Suppressor macrophage (primary cell): ENCODE results near the gene CLMP.
"Not testable (repeated sequence)": the region's sequence is repeated elsewhere in the genome, so short reads cannot be mapped to it uniquely, and the experiment has no call there.

Experiments
- DNase-seq, 4 experiments: peaks; one replicate each; pipeline ENCODE4 v3.0.0-alpha.2; 2020 to 2022

Gene CLMP

GRCh38 chr11:123082977-123083376 lies 112.1 kb downstream of the CLMP start:
- no peak for DNase-seq

GRCh38 chr11:123080015-123080414 lies 115.0 kb downstream of the CLMP start:
- no peak for DNase-seq

- DNase-seq: no peak
Measured at GRCh38 chr11:123076484-123076883, 118.6 kb downstream of the CLMP start.

GRCh38 chr11:123073343-123074057 lies 121.5 kb downstream of the CLMP start:
- DNase-seq: no peak

GRCh38 chr11:123072762-123073161 lies 122.3 kb downstream of the CLMP start:
- DNase-seq: no peak

GRCh38 chr11:123072332-123072761 lies 122.7 kb downstream of the CLMP start:
- no peak for DNase-seq

- peak in 2 of 4 experiments; percentile 49 to 57 for DNase-seq
Measured at GRCh38 chr11:123069908-123070821, 124.9 kb downstream of the CLMP start.

GRCh38 chr11:123065621-123066020 lies 129.4 kb downstream of the CLMP start:
- peak in 2 of 4 experiments; percentile 31 to 32 for DNase-seq

GRCh38 chr11:123063826-123064657 lies 131.0 kb downstream of the CLMP start:
- DNase-seq: no peak

- DNase-seq: peak; percentile 68 to 83 (median 76)
Measured at GRCh38 chr11:123062892-123063825, 131.9 kb downstream of the CLMP start.

GRCh38 chr11:123062158-123062891 lies 132.7 kb downstream of the CLMP start:
- peak; percentile 99 to 100 (median 100) for DNase-seq

GRCh38 chr11:123061403-123062157 lies 133.5 kb downstream of the CLMP start, which contains the start of gene HSPA8:
HSPA8 (minus strand) TSS chr11:123062136; CDS start chr11:123061324, 812 bp downstream.
- DNase-seq: peak; percentile 53 to 73 (median 64)

GRCh38 chr11:123060277-123061000 lies 134.6 kb downstream of the CLMP start:
- no peak for DNase-seq

- not testable (repeated sequence) for DNase-seq
Measured at GRCh38 chr11:123059041-123059920, 135.8 kb downstream of the CLMP start.

GRCh38 chr11:123057661-123058305 lies 137.3 kb downstream of the CLMP start:
- DNase-seq: no peak

GRCh38 chr11:123056835-123057491 lies 138.1 kb downstream of the CLMP start:
- no peak for DNase-seq
